NCI-H1436 treated with DMSO at 0.1 percent for 48 hours (cell line): Measurements from ENCODE around the gene PAX7.

Experiments
- DNase-seq: peaks from one replicate; lab custom pipeline; 2025; lab: John Stamatoyannopoulos, UW

PAX7 gene

GRCh38 chr1:18703041-18703621 lies 72.5 kb downstream of the PAX7 start:
- DNase-seq: no peak

- no peak for DNase-seq
Measured at GRCh38 chr1:18705811-18706210, 75.2 kb downstream of the PAX7 start.

DNA sequence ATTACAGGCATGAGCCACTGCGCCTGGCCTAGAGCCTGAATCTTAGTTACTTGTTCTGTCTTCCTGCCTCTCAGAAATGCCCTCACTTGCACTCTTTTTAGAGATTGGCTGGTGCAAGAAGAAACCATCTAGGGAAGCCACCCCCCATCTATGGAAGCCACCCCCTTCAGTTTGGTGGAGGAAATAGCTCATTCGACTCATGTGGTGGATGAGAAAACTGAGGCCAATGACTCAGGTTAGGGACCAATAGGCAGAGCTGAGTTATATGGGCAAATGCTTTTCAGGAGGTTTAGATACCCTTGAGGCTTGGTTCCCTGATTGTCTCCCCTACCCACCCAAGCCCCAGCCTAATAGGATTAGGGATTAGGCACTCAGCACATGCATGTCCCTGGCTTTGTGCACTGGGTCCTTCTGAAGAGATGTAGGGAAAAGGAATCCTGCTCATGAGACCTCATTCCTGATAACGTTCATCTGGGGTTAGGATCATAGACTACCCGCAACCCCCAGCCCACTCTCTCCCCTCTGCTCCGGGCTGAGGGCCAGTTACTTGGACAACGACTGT lies 77.1 kb downstream of the PAX7 start:
- no peak for DNase-seq

DNA sequence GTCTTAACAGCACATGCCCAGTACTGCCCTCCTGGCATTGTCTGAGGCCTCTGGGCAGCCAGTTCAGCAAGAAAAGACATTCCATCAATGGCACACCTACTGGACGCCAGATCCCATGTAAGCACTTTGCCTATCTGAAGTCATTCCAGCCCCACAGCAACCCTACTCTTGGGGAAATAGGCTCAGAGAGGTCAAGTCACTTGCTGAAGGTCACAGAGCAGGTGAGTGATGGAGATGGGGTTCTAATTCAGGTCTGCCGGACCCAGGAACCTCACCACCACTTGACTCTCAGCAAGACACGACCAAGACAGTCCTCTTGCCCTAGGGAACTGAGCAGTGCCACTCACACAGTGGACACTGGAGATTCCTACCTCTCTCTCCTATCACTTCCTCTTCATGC lies 79.4 kb downstream of the PAX7 start:
- no peak for DNase-seq

- DNase-seq: no peak
Measured at GRCh38 chr1:18711003-18711402, 80.4 kb downstream of the PAX7 start.

- no peak for DNase-seq
Measured at GRCh38 chr1:18711536-18712251, 81.0 kb downstream of the PAX7 start.

- no peak for DNase-seq
Measured at GRCh38 chr1:18712252-18712600, 81.6 kb downstream of the PAX7 start.

DNA sequence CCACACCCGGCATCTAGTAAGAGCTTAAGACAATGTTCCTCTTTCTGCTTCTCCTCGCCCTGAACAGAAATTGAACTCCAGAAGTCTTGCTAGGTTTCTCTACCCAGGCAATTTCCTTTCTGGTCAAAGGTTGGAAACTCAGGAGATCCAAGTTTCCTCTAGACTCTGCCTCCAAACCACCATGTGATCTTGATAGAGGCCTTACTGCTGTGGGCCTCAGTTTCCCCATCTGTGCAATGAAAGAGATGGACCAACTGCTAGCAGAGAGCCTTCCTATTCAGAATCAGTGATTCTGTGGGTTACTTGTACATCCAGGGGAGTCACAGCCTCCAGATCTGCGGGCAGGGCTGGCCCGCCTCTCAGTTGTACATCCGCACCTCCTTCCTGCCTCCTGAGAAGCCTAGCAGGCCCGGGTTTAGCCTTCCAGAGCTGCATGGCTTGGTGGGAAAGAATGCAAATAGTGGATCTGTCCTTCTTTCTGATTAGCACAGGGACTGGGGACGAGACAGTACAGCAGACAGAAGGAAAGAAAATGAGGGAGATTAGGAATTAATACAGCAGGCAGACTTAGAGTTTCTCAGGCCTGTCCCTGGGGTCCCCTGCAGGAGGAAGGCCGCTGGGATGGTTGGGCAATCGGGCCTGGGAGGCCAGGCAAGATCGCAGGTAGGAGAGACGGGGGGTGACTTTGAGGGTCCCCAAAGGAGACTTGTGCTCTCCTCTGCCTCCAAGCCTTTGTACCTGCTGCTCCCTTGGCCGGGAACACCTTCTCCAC lies 83.9 kb downstream of the PAX7 start:
- DNase-seq: no peak

DNA sequence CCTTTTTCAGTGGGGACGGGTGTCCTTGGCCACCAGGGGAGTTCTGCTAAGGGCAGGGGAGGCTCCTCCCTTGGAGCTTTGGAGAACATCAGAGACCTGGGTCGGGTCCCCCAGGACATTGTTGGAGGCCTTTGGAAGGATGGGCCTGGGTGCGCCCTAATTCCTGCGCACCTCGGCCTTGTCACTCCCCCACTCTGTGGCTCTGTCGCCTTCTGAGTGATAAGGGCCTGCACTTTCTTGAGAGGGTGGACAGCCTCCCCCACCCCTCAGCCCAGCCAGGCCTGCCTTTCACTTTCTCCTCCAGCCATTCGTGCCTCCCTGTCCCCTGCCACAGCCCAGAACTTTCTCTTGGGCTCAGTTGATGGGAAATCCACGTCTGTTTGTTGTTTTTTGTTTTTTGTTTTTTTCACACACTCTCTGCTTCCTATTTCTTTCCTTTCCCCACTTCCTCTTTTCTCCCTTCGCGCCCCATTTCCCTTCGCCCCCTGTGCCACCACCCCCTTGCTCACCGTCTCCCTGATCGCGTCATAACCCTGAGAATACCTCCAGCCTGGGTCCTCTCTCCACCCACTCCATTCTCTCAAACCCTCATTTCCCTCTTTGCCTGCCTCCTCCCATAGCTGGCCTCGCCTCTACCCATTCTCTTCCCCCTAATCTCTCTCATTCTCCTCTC lies 85.6 kb downstream of the PAX7 start:
- DNase-seq: no peak

- no peak for DNase-seq
Measured at GRCh38 chr1:18716785-18717678, 86.4 kb downstream of the PAX7 start.

- no peak for DNase-seq
Measured at GRCh38 chr1:18719786-18720451, 89.3 kb downstream of the PAX7 start.

DNA sequence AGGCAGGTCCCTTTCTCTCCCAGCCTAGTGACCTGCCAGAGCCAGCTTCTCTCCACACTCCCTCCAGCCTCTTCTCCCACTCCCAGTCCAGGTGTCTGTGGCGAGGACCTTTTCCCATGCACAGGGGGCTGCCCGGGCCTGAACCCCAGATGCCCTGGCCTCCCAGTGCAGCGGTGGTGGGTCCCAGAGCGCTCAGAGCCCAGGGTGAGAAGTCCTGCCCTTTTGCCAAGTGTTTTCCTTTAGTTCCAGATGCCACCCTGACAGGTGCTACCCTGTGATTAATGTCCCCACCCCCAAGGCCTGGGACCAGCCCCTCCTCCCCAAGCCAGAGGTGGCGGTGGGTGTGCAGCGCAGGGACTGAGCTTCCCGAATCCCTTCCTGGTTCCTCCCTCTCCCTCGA lies 90.4 kb downstream of the PAX7 start:
- DNase-seq: no peak

GRCh38 chr1:18721776-18722175 lies 91.1 kb downstream of the PAX7 start:
- DNase-seq: no peak

- no peak for DNase-seq
Measured at GRCh38 chr1:18722270-18722669, 91.6 kb downstream of the PAX7 start.

DNA sequence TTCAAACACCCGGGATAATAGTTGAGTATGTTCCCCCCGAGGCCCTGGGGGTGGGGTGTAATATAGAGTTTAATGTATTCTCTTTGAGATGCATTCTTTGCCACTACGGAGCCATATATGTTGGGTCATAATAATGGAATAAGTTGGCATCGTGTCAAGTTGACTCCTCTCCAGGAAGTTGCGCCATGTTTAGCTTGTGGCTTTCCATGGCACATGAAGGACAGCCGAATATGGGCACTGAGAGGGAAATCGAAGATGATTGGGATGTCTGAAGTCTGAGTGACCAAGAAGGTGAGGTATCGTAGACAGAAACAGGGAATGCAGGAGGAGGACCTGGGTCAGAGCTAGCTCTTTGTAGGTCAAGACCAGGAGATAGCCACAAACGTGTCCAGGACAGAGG lies 92.6 kb downstream of the PAX7 start:
- DNase-seq: no peak

GRCh38 chr1:18723701-18724411 lies 93.2 kb downstream of the PAX7 start:
- no peak for DNase-seq

- DNase-seq: no peak
Measured at GRCh38 chr1:18724801-18725200, 94.2 kb downstream of the PAX7 start.

- DNase-seq: no peak
Measured at GRCh38 chr1:18725231-18725895, 94.7 kb downstream of the PAX7 start.

DNA sequence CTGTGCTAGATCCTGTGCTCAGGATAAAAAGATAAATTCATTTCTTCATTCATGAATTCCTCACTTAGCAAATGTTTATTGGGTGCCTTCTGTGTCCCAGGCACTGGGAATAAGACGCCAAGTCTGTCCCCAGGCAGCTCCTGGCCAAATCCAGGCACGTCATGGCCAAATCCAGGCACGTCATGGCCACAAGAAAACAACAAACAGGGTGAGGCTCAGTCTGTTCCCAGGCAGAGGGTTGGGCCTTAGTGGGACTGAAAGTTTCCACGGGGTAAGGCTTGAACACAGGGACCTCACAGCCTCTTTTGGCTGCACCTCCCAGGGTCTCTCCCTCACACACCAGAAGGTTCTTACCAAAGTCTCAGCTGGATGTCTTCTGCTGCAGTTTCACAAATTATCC lies 95.7 kb downstream of the PAX7 start:
- DNase-seq: no peak

GRCh38 chr1:18727956-18728355 lies 97.3 kb downstream of the PAX7 start:
- no peak for DNase-seq
